HepG2 (cell line): ENCODE data around the gene ZCCHC24. TPM values are rescaled to one million over a fixed set of nuclear protein-coding genes. Genes with fewer than 3 reads are reported as not detected.

ENCODE experiments used
- ATAC-seq: fragments of 200-7000 bp; cut with Tn5 transposase; 3 replicates; pipeline ENCODE4 v1.9.1; 2020; ENCODE audit warnings: mild to moderate bottlenecking, moderate library complexity
- BruUV-seq: library from RNA; stranded (reverse); fragments of 400-500 nt; replicated peaks from 2 replicates; lab custom pipeline; 2021; lab: Mats Ljungman, UMichigan
- CTCF ChIA-PET: fragments of 300-600 bp; formaldehyde crosslinking; extraction: SDS; loops from one replicate; lab custom pipeline; 2021; ENCODE audit warnings: low total read pairs, inconsistent platforms, low intra/inter-chr PET ratio; lab: Yijun Ruan, JAX
- POLR2A ChIA-PET: fragments of 350-600 bp; sonication (Branson Sonifier 250); formaldehyde crosslinking; loops from one replicate; lab custom pipeline; 2020; ENCODE audit warnings: antibody characterized with exemption, inconsistent platforms; lab: Yijun Ruan, JAX
- DNase-seq: peaks from one replicate; pipeline ENCODE4 v3.0.0-alpha.2; 2015; ENCODE audit warnings: low spot score
- FAIRE-seq: peaks from 3 replicates; lab custom pipeline; 2011; peaks lifted over from hg19 to GRCh38; lab: Jason Lieb, UNC
- H2AFZ ChIP-seq: one replicate; pipeline ENCODE4 v1.6.1; 2011; ENCODE audit warnings: low read length, inconsistent platforms
- H3K27ac ChIP-seq: fragments of 300-600 bp; 3 replicates; pipeline ENCODE4 v1.8.0; 2011; ENCODE audit warnings: mixed run types, mild to moderate bottlenecking, mixed read lengths, low read length, inconsistent platforms; ENCODE audit not compliant: insufficient read depth; ENCODE audit errors: extremely low read length
- H3K27me3 ChIP-seq, 2 experiments: fragments of 200-600 bp in 1 of 2; 2 replicates in 1 of 2; 3 replicates in 1 of 2; pipeline versions ENCODE4 v1.6.0 to v1.8.0; 2011; ENCODE audit warnings: low read length in 2 of 2, mild to moderate bottlenecking in 2 of 2, moderate library complexity in 2 of 2, inconsistent platforms in 1 of 2; ENCODE audit not compliant: insufficient read depth in 2 of 2, control insufficient read depth in 1 of 2
- H3K36me3 ChIP-seq, 2 experiments: fragments of 200-600 bp in 1 of 2; replicated peaks in 1 of 2; 2 replicates in 1 of 2; 3 replicates in 1 of 2; pipeline versions ENCODE4 v1.5.1 to v1.8.0; 2011; ENCODE audit warnings: low read length in 2 of 2, inconsistent platforms in 1 of 2; ENCODE audit not compliant: insufficient read depth in 2 of 2, control insufficient read depth in 1 of 2
- H3K4me1 ChIP-seq: 2 replicates; pipeline ENCODE4 v1.5.1; 2012; ENCODE audit warnings: low read length, inconsistent platforms; ENCODE audit not compliant: insufficient read depth
- H3K4me2 ChIP-seq: 2 replicates; pipeline ENCODE4 v1.6.0; 2011; ENCODE audit warnings: low read depth, low read length, inconsistent platforms
- H3K4me3 ChIP-seq, 3 experiments: fragments of 200-600 bp in 1 of 3; sonication (generic), shearing (Covaris generic) in 1 of 3; replicated peaks in 1 of 3; 2 replicates each; pipeline ENCODE4 v1.5.1; 2011 to 2016; ENCODE audit warnings: low read length in 3 of 3, inconsistent platforms in 2 of 3, low read depth in 2 of 3, mild to moderate bottlenecking in 2 of 3, control low read depth in 1 of 3, mixed read lengths in 1 of 3; ENCODE audit not compliant: insufficient read depth in 1 of 3
- H3K79me2 ChIP-seq: one replicate; pipeline ENCODE4 v1.6.1; 2011; ENCODE audit warnings: low read length, inconsistent platforms; ENCODE audit not compliant: insufficient read depth
- H3K9ac ChIP-seq: 2 replicates; pipeline ENCODE4 v1.6.0; 2011; ENCODE audit warnings: mild to moderate bottlenecking, low read depth, low read length, inconsistent platforms; ENCODE audit not compliant: insufficient read depth
- H3K9me3 ChIP-seq: 2 replicates; pipeline ENCODE4 v1.5.1; 2012; ENCODE audit warnings: mild to moderate bottlenecking, low read length
- H4K20me1 ChIP-seq: 2 replicates; pipeline ENCODE4 v1.6.0; 2011; ENCODE audit warnings: inconsistent platforms, mild to moderate bottlenecking, low read length, moderate library complexity; ENCODE audit not compliant: insufficient read depth
- CAMTA2 ChIP-seq: sonication (generic); formaldehyde crosslinking; IDR thresholded peaks from 2 replicates; pipeline ENCODE4 v1.4.0; 2020; ENCODE audit warnings: mild to moderate bottlenecking, missing genetic modification reagents, borderline replicate concordance
- CBX2 ChIP-seq, 2 experiments: fragments of 200-600 bp in 1 of 2; sonication (generic); formaldehyde crosslinking in 1 of 2; IDR thresholded peaks; 2 replicates each; pipeline versions ENCODE4 v1.7.0 to v1.8.1; 2018 to 2022; ENCODE audit warnings: low read depth in 2 of 2, low read length in 1 of 2, mild to moderate bottlenecking in 1 of 2, missing genetic modification reagents in 1 of 2
- HDAC6 ChIP-seq: fragments of 200-600 bp; sonication (generic); IDR thresholded peaks from 2 replicates; pipeline ENCODE4 v1.7.0; 2017; ENCODE audit warnings: mild to moderate bottlenecking, antibody characterized with exemption, low read length, low read depth
- HNF1B ChIP-seq: sonication (generic); formaldehyde crosslinking; IDR thresholded peaks from 2 replicates; pipeline ENCODE4 v1.5.1; 2020; ENCODE audit warnings: mild to moderate bottlenecking, moderate library complexity, missing genetic modification reagents
- KDM3A ChIP-seq: IDR thresholded peaks from 2 replicates; pipeline ENCODE4 v1.6.1; 2018; ENCODE audit warnings: low read depth, missing compliant biosample characterization
- MEF2D ChIP-seq: sonication (generic); formaldehyde crosslinking; IDR thresholded peaks from 2 replicates; pipeline ENCODE4 v1.5.1; 2020; ENCODE audit warnings: mild to moderate bottlenecking, missing genetic modification reagents
- NR2F6 ChIP-seq, 2 experiments: IDR thresholded peaks; 2 replicates each; pipeline ENCODE4 v1.6.1; 2016; ENCODE audit warnings: antibody characterized with exemption in 1 of 2, mild to moderate bottlenecking in 1 of 2
- ONECUT2 ChIP-seq: sonication (generic); formaldehyde crosslinking; IDR thresholded peaks from 2 replicates; pipeline ENCODE4 v1.4.0; 2020; ENCODE audit warnings: missing genetic modification reagents
- POLR2A ChIP-seq, 2 experiments: IDR thresholded peaks; 2 replicates each; pipeline ENCODE4 v1.6.1; 2011; ENCODE audit warnings: low read depth in 2 of 2, low read length in 2 of 2, mild to moderate bottlenecking in 1 of 2, moderate library complexity in 1 of 2; ENCODE audit not compliant: insufficient read depth in 1 of 2
- ZBTB3 ChIP-seq: sonication (generic); formaldehyde crosslinking; IDR thresholded peaks from 2 replicates; pipeline ENCODE4 v1.4.0; 2020; ENCODE audit warnings: low read depth, mild to moderate bottlenecking, moderate library complexity, missing genetic modification reagents, borderline replicate concordance
- ZZZ3 ChIP-seq: sonication (generic); formaldehyde crosslinking; IDR thresholded peaks from 2 replicates; pipeline ENCODE4 v1.4.0; 2020; ENCODE audit warnings: missing genetic modification reagents, mild to moderate bottlenecking, borderline replicate concordance
- WGBS: methylation state at CpG from one replicate; pipeline ENCODE4 v1.1.6; 2017; ENCODE audit warnings: low lambda C conversion rate; 5-methylcytosine and 5-hydroxymethylcytosine counted together
- in situ Hi-C: cut with HindIII; loops from 2 replicates; pipeline ENCODE4 v1.10.0; 2017; ENCODE audit warnings: low pct_unique_long_range_greater_than_20kb; ENCODE audit not compliant: extremely low pct_ligation_motif_present
- intact Hi-C: fragments of 100-400 bp; cut with micrococcal nuclease; formaldehyde crosslinking; loops from one replicate; pipeline ENCODE4 v1.10.0; 2022; ENCODE audit not compliant: unreplicated experiment
- polyA plus RNA-seq, 8 experiments: library from polyadenylated mRNA; depleted of rRNA in 3 of 8; stranded (reverse) in 7 of 8; unstranded in 1 of 8; fragments of >200 nt; fragmentation: Illumina TruSeq in 4 of 8; extraction: Trizol in 4 of 8; gene quantifications; 2 replicates each; pipeline versions ENCODE4 v1.2.1 to v1.2.3, GENCODE V29; 2011 to 2016; ENCODE audit warnings: low read depth in 4 of 8, missing spikeins in 1 of 8, mixed read lengths in 1 of 8; ENCODE audit not compliant: insufficient read depth in 1 of 8
- total RNA-seq, 5 experiments: library from RNA; depleted of rRNA; stranded (reverse); fragments of >200 nt; fragmentation: Illumina TruSeq; extraction: Trizol; gene quantifications; 2 replicates each; pipeline ENCODE4 v1.2.3, GENCODE V29; 2016; ENCODE audit warnings: low read depth in 1 of 5
- TF ChIP-seq, protein P1 (sequence below): sonication (generic); formaldehyde crosslinking; IDR thresholded peaks from 2 replicates; pipeline ENCODE4 v1.4.0; 2020; ENCODE audit warnings: missing genetic modification reagents, borderline replicate concordance
- TF ChIP-seq, protein P2 (sequence below): IDR thresholded peaks from 2 replicates; pipeline ENCODE4 v1.6.1; 2016; ENCODE audit warnings: low read depth
- TF ChIP-seq, protein P3 (sequence below): sonication (generic); formaldehyde crosslinking; IDR thresholded peaks from 2 replicates; pipeline ENCODE4 v1.4.0; 2020; ENCODE audit warnings: missing genetic modification reagents

Gene ZCCHC24
- total and polyA plus RNA-seq, 2 of the 13 experiments (the other 11 are each of a cell fraction or from before 2014, with no cell fraction given) = 3.1 to 7.9 TPM

DNA sequence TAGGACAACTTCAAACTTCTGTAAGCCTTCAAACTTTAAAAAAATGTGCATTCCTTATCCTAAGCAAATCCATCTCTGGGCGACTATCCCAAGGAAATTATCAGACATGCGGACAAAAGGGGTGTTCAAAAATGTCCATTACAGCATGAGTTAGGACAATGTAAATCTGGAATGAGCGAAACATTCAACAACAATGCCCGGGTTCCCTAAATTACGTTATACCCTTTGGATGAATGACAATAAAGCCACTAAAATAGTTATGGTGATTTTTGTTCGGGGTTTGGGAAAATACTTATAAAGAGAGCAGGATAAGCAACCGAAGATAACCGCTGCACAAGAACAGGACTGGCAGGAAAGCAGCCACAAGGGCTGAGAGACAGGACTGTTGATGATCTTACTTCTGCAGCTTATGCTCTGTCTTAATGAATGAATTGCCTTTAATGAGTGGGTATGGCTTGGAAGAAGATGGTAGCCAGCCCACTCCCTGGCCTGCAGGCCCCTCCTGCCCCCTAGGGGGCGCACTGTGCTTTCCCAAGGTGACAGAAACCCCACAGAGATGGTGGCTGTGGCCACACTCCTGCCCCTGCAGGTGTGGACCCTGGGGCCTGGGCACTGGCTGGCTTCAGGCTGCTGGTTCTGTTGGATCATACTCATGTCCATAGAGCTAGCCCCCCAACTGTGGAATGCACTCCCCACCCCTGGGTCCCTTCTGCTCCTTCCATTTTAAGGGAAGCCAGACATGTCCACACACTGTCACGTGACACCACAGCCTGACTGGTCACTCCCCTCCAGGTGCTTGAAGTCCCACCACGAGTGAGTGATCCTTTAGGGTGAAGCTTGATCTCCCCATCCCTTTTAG is 45.0 kb downstream of the ZCCHC24 start (continued):
- TF ChIP-seq HNF1B (CRISPR knock-in tag) = no peak
- TF ChIP-seq, protein P1, sequence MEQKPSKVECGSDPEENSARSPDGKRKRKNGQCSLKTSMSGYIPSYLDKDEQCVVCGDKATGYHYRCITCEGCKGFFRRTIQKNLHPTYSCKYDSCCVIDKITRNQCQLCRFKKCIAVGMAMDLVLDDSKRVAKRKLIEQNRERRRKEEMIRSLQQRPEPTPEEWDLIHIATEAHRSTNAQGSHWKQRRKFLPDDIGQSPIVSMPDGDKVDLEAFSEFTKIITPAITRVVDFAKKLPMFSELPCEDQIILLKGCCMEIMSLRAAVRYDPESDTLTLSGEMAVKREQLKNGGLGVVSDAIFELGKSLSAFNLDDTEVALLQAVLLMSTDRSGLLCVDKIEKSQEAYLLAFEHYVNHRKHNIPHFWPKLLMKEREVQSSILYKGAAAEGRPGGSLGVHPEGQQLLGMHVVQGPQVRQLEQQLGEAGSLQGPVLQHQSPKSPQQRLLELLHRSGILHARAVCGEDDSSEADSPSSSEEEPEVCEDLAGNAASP (CRISPR knock-in tag) = no peak

GRCh38 chr10:79399223-79399831 is 46.1 kb downstream of the ZCCHC24 start:
- H2AFZ ChIP-seq = no peak overlapping the region
- H3K36me3 ChIP-seq = peaks cover 0 to 1% of the 10 kb centered on the region in 2 experiments; a peak in 2 of 5 replicates
- 83% methylated on average over 12 of the region's 15 CpGs for WGBS
- no peak for DNase-seq
- no peaks in the 10 kb centered on the region for H4K20me1 ChIP-seq
- no TSS peak for BruUV-seq
- H3K4me1 ChIP-seq = peaks cover 61% of the 10 kb centered on the region
- no peak overlapping the region for H3K4me3 ChIP-seq
- ATAC-seq = no peak
- H3K27ac ChIP-seq = no peak overlapping the region
- no peaks in the 10 kb centered on the region for H3K79me2 ChIP-seq
- no peak for FAIRE-seq
- ChIA-PET CTCF (interaction anchor here (1.3 to 2.9 kb wide), 2 partner anchors 86 to 88 kb away, joined by 3 to 23 read pairs; no protein-coding TSS in a partner anchor), POLR2A (interaction anchor here (1.1 kb wide), 1 partner anchor 19 kb away, joined by 3 read pairs; no protein-coding TSS in a partner anchor)
- no peaks in the 10 kb centered on the region for H3K27me3 ChIP-seq
- H3K9ac ChIP-seq = no peak overlapping the region
- intact Hi-C loops = no loop called here
- no peak overlapping the region for H3K4me2 ChIP-seq
- H3K9me3 ChIP-seq = no peaks in the 10 kb centered on the region
- in situ Hi-C loops = no loop called here
- TF ChIP-seq POLR2A (IDR thresholded peaks at IDR 0.05; ENCODE audit: insufficient read depth in 1 of 2, low read depth in 2 of 2, low read length in 2 of 2) (no peak), ZBTB3 (CRISPR knock-in tag) (no peak), CBX2 (IDR thresholded peaks at IDR 0.05; ENCODE audit: low read depth, low read length) (no peak), CBX2 (CRISPR knock-in tag; IDR thresholded peaks at IDR 0.05; ENCODE audit: low read depth) (no peak), NR2F6 (IDR thresholded peaks at IDR 0.05) (no peak), NR2F6 (CRISPR knock-in tag; IDR thresholded peaks at IDR 0.05) (no peak), HDAC6 (no peak), ONECUT2 (CRISPR knock-in tag) (no peak), KDM3A (CRISPR knock-in tag) (no peak), ZZZ3 (CRISPR knock-in tag) (no peak), CAMTA2 (no peak), MEF2D (CRISPR knock-in tag) (no peak)
- TF ChIP-seq, protein P2, sequence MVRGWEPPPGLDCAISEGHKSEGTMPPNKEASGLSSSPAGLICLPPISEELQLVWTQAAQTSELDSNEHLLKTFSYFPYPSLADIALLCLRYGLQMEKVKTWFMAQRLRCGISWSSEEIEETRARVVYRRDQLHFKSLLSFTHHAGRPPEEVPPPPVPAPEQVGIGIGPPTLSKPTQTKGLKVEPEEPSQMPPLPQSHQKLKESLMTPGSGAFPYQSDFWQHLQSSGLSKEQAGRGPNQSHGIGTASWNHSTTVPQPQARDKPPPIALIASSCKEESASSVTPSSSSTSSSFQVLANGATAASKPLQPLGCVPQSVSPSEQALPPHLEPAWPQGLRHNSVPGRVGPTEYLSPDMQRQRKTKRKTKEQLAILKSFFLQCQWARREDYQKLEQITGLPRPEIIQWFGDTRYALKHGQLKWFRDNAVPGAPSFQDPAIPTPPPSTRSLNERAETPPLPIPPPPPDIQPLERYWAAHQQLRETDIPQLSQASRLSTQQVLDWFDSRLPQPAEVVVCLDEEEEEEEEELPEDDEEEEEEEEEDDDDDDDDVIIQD (CRISPR knock-in tag) = no peak
- TF ChIP-seq, protein P3, sequence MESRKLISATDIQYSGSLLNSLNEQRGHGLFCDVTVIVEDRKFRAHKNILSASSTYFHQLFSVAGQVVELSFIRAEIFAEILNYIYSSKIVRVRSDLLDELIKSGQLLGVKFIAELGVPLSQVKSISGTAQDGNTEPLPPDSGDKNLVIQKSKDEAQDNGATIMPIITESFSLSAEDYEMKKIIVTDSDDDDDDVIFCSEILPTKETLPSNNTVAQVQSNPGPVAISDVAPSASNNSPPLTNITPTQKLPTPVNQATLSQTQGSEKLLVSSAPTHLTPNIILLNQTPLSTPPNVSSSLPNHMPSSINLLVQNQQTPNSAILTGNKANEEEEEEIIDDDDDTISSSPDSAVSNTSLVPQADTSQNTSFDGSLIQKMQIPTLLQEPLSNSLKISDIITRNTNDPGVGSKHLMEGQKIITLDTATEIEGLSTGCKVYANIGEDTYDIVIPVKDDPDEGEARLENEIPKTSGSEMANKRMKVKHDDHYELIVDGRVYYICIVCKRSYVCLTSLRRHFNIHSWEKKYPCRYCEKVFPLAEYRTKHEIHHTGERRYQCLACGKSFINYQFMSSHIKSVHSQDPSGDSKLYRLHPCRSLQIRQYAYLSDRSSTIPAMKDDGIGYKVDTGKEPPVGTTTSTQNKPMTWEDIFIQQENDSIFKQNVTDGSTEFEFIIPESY (CRISPR knock-in tag) = no peak
